Measurements from ENCODE around the gene SLC2A4RG. TPM values are rescaled to one million over a fixed set of nuclear protein-coding genes. Genes with fewer than 3 reads are reported as not detected.
A peak's percentile ranks its signal among the peaks of the same experiment; 100 is the strongest.

Gene SLC2A4RG
- total and polyA plus RNA-seq, 2 of the 13 experiments (the other 11 are each of a cell fraction or from before 2014, with no cell fraction given) = 91.4 to 95.9 TPM

GRCh38 chr20:63772781-63773518 is 33.4 kb downstream of the SLC2A4RG start:
- H3K4me1 ChIP-seq (ENCODE audit: insufficient read depth, low read length) = peaks cover 16% of the 10 kb centered on the region
- BruUV-seq (replicated peaks) = no TSS peak
- no peak; the same call in 2 of the 3 replicates for ATAC-seq
- no peak overlapping the region for H3K27ac ChIP-seq (ENCODE audit: extremely low read length, insufficient read depth, low read length)
- in situ Hi-C loops (cut with HindIII; ENCODE audit: extremely low pct_ligation_motif_present, low pct_unique_long_range_greater_than_20kb) = no loop called here
- no peaks in the 10 kb centered on the region for H3K27me3 ChIP-seq (ENCODE audit: control insufficient read depth in 1 of 2, insufficient read depth in 2 of 2, low read length in 2 of 2)
- no peaks in the 10 kb centered on the region for H3K36me3 ChIP-seq (replicated peaks in 1 of 2; ENCODE audit: control insufficient read depth in 1 of 2, insufficient read depth in 2 of 2, low read length in 2 of 2)
- WGBS (ENCODE audit: low lambda C conversion rate) = 70% methylated on average over 20 of the region's 20 CpGs
- intact Hi-C loops (cut with micrococcal nuclease; ENCODE audit: unreplicated experiment) = no loop called here
- no peak overlapping the region for H3K9ac ChIP-seq (ENCODE audit: insufficient read depth, low read depth, low read length)
- ChIA-PET CTCF (ENCODE audit: low intra/inter-chr PET ratio, low total read pairs) (no interaction called here), POLR2A (interaction anchor here (0.7 kb wide), 1 partner anchor 35 kb away, joined by 3 read pairs; no protein-coding TSS in a partner anchor)
- no peak for DNase-seq (ENCODE audit: low spot score)
- no peak for FAIRE-seq
- H3K4me3 ChIP-seq (replicated peaks in 1 of 3; ENCODE audit: insufficient read depth in 1 of 3, low read depth in 2 of 3, low read length in 3 of 3) = no peak overlapping the region
- no peak overlapping the region; the same call in 1 of the 2 replicates for H3K4me2 ChIP-seq (ENCODE audit: low read depth, low read length)
- H2AFZ ChIP-seq (ENCODE audit: low read length) = no peak overlapping the region
- no peaks in the 10 kb centered on the region for H3K79me2 ChIP-seq (ENCODE audit: insufficient read depth, low read length)
- no peaks in the 10 kb centered on the region for H4K20me1 ChIP-seq (ENCODE audit: insufficient read depth, low read length)
- H3K9me3 ChIP-seq (ENCODE audit: low read length) = no peaks in the 10 kb centered on the region
- TF ChIP-seq DMTF1 (CRISPR knock-in tag; IDR thresholded peaks at IDR 0.05) (no peak), ZFX (CRISPR knock-in tag; IDR thresholded peaks at IDR 0.05; ENCODE audit: low read depth) (0 out of 2 replicates have a peak, but pooled peaks have one; percentile 6), GABPB1 (CRISPR knock-in tag; IDR thresholded peaks at IDR 0.05) (peak; percentile 61; the same call in 1 of the 2 replicates), ZBTB4 (CRISPR knock-in tag; IDR thresholded peaks at IDR 0.05; ENCODE audit: borderline replicate concordance) (peak; percentile 35; the same call in 1 of the 2 replicates), DZIP1 (CRISPR knock-in tag; IDR thresholded peaks at IDR 0.05) (no peak), MYC (CRISPR knock-in tag; IDR thresholded peaks at IDR 0.05; ENCODE audit: borderline replicate concordance) (peak; percentile 48; the same call in 1 of the 2 replicates), ZNF362 (CRISPR knock-in tag; IDR thresholded peaks at IDR 0.05; ENCODE audit: borderline replicate concordance) (peak; percentile 39; the same call in 1 of the 2 replicates), ZNF574 (CRISPR knock-in tag; IDR thresholded peaks at IDR 0.05) (peak; percentile 33; the same call in 1 of the 2 replicates)

Measured in HepG2 (cell line).